Measurements from ENCODE around the gene SFSWAP.
"Not testable (repeated sequence)": the region's sequence is repeated elsewhere in the genome, so short reads cannot be mapped to it uniquely, and the experiment has no call there.

SFSWAP gene

GRCh38 chr12:131702573-131702877, 8.4 kb upstream of the SFSWAP start:
- no peak for DNase-seq (ENCODE audit: low read depth)

DNA sequence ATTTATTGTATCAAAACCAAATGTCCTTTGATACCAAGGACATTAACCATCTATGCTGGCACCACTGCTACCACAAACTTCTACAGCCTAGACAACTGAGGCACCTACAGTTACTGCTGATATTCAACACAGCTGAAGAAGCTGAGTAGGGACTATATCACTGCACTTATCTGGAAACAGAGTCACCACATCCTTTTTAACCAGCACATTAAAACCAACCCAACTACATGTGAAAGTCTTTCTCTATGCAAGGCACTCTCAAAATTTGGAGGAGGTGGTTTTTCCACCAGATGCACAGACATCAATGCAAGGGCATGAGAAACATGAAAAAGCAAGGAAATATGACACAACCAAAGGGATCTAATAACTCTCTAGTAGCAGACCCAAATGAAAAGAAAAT, 7.7 kb upstream of the SFSWAP start:
- no peak for DNase-seq (ENCODE audit: low read depth)

- DNase-seq (ENCODE audit: low read depth), result no peak
Measured at GRCh38 chr12:131704509-131704908, 6.4 kb upstream of the SFSWAP start.

GRCh38 chr12:131706709-131707108, 4.2 kb upstream of the SFSWAP start:
- not testable (repeated sequence) for DNase-seq (ENCODE audit: low read depth)

DNA sequence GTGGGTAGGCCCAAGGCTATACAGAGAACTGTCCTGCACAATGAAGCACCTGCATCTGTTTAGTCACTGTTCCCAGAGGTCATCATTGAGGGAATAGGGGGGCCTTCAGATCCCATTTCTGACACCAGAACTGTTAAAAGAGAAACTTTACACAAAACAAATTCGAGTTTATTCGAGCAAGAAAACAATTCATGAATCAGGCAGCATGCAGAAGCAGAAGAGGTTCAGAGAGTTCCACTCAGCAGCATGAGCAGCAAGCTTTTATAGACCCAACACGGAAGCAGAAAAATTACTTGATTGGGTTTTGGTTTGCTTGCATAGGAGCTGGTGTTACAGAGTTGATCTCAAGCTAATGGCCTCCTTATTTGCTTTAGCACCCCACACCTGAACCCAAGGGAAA, 1.7 kb upstream of the SFSWAP start:
- DNase-seq (ENCODE audit: low read depth), result no peak

GRCh38 chr12:131711551-131712205, 788 bp downstream of the SFSWAP start:
- no peak for DNase-seq (ENCODE audit: low read depth)

- no peak for DNase-seq (ENCODE audit: low read depth)
Measured at GRCh38 chr12:131713349-131713748, 2.5 kb downstream of the SFSWAP start.

- no peak for DNase-seq (ENCODE audit: low read depth)
Measured at GRCh38 chr12:131714759-131715158, 3.9 kb downstream of the SFSWAP start.

DNA sequence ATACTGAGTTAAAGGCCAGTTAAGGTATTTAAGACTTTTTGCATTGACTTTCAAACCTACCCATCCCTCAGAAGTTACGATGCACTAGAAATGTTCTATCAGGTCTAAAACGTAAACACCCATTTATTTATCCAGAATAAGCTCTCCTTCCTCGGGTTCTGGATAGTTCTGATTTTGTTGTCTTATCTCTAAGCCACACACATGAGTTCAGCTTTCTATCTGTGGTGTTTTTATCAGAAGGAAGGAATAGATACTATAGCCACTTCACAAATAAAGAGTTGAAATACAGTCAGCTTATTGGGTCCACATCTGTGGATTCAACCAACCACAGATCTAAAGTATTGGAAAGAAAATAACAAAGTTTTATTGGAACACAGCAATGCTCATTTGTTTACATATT, 5.4 kb downstream of the SFSWAP start:
- no peak for DNase-seq (ENCODE audit: low read depth)

- DNase-seq (ENCODE audit: low read depth), result no peak
Measured at GRCh38 chr12:131720241-131720640, 9.4 kb downstream of the SFSWAP start.

- no peak for DNase-seq (ENCODE audit: low read depth)
Measured at GRCh38 chr12:131720921-131721320, 10.0 kb downstream of the SFSWAP start.

- no peak for DNase-seq (ENCODE audit: low read depth)
Measured at GRCh38 chr12:131721548-131721947, 10.7 kb downstream of the SFSWAP start.

DNA sequence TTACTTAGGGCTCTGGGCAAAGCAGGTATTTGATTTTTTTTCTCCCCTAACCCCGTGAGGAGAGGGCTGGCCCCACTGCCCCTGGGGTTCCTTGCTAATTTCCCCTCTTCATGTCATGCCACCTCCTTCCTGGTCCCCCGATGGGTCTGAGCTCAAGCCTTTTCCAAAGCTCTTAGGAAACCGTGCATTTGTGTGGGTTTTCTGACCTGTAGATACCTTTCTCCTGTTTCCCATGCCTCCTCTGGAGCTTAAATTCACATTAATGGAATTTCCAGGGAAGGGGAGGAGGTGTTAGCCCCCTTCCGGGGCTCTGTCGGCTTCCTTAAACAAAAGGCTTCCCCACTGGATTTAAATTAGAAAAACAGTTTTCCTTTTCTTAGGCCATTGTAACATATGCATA, 12.6 kb downstream of the SFSWAP start:
- no peak for DNase-seq (ENCODE audit: low read depth)

- no peak for DNase-seq (ENCODE audit: low read depth)
Measured at GRCh38 chr12:131724534-131724933, 13.6 kb downstream of the SFSWAP start.

DNA sequence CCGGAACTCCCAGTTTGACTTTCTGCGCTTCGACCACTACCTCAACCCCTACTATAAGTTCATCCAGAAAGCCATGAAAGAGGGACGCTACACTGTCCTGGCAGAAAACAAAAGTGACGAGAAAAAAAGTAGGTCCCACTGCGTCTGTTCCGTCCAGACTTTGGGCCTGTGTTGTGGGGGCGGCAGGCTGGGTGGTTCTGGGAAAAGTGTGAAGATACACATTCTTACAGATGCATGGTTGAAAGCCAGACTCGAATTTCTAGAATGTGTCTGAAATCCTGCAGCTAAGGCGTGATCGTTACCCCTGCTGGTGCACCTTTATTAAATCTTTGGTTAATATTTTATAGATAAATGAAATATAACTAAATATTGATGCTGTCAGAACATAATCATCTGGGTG, 14.6 kb downstream of the SFSWAP start:
- DNase-seq (ENCODE audit: low read depth), result no peak

DNA sequence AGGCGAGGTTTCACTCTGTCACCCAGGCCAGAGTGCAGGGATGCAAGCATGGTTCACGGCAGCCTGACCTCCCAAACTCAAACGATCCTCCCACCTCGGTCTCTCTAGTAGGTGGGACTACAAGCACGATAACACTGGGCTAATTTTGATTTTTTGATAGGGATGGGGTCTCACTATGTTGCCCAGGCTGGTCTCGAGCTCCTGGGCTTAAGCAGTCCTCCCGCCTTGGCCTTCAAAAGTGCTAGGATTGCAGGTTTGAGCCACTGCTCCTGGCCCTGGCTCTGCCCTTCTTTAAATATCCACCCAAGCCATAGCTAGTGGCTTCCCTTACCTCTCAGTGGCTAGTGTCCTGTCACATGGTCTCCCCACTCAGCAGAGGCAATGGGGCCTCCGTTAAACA, 17.8 kb downstream of the SFSWAP start:
- DNase-seq (ENCODE audit: low read depth), result no peak

DNA sequence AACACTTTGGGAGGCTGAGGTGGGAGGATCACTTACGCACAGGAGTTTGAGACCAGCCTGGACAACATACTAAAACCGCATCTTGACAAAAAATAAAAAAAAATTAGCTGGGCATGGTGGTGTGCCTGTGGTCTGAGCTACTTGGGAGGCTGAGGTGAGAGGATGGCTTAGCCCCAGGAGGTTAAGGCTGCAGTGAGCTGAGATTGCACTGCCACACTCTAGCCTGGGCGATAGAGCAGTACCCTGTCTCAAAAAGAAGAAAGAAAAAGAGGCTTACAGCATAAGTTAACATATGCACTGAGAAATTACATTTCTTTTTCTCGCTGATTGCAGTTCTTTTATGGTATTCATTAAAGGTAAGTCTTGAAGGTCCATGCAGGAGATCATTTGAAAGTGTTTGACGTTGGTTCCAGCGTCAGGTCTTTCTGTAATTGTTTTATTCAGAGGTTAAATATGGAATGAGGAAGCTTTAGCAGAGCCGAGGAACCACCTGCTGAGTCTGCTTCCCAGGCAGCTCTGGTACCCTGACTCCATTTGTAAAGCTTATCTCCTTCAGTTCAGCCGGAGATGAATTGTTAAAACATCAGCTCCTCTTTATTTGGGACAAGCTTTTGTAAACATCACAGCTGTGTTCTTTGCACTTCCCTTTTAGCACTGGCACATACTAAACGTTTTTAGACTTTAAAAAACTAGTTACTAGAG, 18.5 kb downstream of the SFSWAP start:
- DNase-seq (ENCODE audit: low read depth), result no peak

GRCh38 chr12:131732996-131733615, 22.2 kb downstream of the SFSWAP start:
- no peak for DNase-seq (ENCODE audit: low read depth)

GRCh38 chr12:131733874-131734273, 23.0 kb downstream of the SFSWAP start:
- DNase-seq (ENCODE audit: low read depth), result no peak

- DNase-seq (ENCODE audit: low read depth), result no peak
Measured at GRCh38 chr12:131734336-131735152, 23.7 kb downstream of the SFSWAP start.

DNA sequence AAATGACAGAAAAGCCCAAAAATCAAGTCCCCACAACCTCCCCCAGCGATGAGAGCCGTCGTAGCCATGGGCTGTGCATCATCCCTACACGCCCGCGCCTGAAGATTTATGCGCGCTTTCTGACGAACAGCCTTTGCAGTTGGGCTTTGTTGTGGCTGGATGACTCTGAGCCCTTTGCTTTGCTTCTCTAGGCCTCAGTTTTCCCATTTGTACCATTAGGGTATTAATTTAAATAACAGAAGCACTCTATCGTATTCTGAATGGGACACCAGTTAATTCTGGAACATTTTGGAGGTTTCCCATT, 24.2 kb downstream of the SFSWAP start:
- DNase-seq (ENCODE audit: low read depth), result no peak

- no peak for DNase-seq (ENCODE audit: low read depth)
Measured at GRCh38 chr12:131735476-131736445, 24.9 kb downstream of the SFSWAP start.

All from activated T-cell treated with anti-CD3 and anti-CD28 coated beads for 1 hour (primary cell).